GM23338 (cell line): ENCODE results near the gene UBL3.

Experiments used
- EZH2 ChIP-seq: fragments of 200-600 bp; sonication (generic); IDR thresholded peaks from one replicate; pipeline ENCODE4 v1.8.0; 2017; ENCODE audit warnings: antibody characterized with exemption, mild to moderate bottlenecking, low read depth; ENCODE audit not compliant: unreplicated experiment
- POLR2AphosphoS5 ChIP-seq: IDR thresholded peaks from 2 replicates; pipeline ENCODE4 v1.6.1; 2016; ENCODE audit warnings: antibody characterized with exemption, low read depth
- ZNF114 ChIP-seq: fragments of 250-450 bp; sonication (Bioruptor Pico); IDR thresholded peaks from 2 replicates; pipeline ENCODE4 v1.5.0; 2020; ENCODE audit warnings: mild to moderate bottlenecking, moderate library complexity
- TF ChIP-seq, protein P1 (sequence below), 2 experiments: fragments of 200-600 bp in 1 of 2; sonication (generic) in 1 of 2; conservative IDR thresholded peaks; 2 replicates each; pipeline versions ENCODE4 v1.5.1 to v1.6.1; 2016 to 2017; ENCODE audit warnings: antibody characterized with exemption in 2 of 2, low read depth in 2 of 2, mild to moderate bottlenecking in 2 of 2, moderate library complexity in 1 of 2

DNA sequence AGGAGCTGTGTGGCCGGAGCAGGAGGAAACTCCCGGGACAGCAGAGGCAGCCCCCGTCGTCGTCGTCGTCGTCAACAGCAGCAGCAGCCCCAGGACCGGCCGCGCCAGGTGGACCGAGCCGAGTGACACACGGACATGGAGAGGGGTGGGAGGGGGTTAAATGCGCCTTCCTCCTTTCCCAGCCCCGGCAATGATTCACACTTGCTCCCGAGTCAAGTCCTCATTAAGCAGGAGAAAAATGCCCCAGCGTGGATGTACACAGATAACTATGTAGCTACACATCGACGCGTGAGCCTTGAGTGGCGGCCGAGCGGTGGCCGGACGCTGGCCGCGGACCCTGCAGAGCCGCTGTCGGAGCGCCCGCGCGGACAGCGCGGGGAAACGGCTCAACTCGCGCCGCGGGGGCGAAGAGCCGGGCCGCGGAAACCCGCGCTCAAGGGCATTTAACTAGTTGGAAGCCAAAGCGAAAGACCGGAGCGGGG lies 645 bp downstream of the UBL3 start:
- TF ChIP-seq, protein P1, sequence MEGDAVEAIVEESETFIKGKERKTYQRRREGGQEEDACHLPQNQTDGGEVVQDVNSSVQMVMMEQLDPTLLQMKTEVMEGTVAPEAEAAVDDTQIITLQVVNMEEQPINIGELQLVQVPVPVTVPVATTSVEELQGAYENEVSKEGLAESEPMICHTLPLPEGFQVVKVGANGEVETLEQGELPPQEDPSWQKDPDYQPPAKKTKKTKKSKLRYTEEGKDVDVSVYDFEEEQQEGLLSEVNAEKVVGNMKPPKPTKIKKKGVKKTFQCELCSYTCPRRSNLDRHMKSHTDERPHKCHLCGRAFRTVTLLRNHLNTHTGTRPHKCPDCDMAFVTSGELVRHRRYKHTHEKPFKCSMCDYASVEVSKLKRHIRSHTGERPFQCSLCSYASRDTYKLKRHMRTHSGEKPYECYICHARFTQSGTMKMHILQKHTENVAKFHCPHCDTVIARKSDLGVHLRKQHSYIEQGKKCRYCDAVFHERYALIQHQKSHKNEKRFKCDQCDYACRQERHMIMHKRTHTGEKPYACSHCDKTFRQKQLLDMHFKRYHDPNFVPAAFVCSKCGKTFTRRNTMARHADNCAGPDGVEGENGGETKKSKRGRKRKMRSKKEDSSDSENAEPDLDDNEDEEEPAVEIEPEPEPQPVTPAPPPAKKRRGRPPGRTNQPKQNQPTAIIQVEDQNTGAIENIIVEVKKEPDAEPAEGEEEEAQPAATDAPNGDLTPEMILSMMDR (conservative IDR thresholded peaks at IDR 0.05; ENCODE audit: low read depth in 2 of 2): no peak
- TF ChIP-seq ZNF114 (CRISPR knock-in tag) (no peak), EZH2 (no peak), POLR2AphosphoS5 (no peak)
